Retinal pigment epithelial cell (primary cell): ENCODE data around the gene DBN1.

Experiments used
- DNase-seq: peaks from one replicate; pipeline ENCODE4 v3.0.0-alpha.2; 2010; ENCODE audit warnings: low read depth
- H3K4me3 ChIP-seq: 2 replicates; pipeline ENCODE4 v1.5.1; 2011; ENCODE audit warnings: mild to moderate bottlenecking, low read length, control low read depth, moderate library complexity
- TF ChIP-seq, protein P1 (sequence below): conservative IDR thresholded peaks from 2 replicates; pipeline ENCODE4 v1.5.1; 2011; ENCODE audit warnings: low read depth, low read length, control low read depth, inconsistent platforms

DBN1 gene

DNA sequence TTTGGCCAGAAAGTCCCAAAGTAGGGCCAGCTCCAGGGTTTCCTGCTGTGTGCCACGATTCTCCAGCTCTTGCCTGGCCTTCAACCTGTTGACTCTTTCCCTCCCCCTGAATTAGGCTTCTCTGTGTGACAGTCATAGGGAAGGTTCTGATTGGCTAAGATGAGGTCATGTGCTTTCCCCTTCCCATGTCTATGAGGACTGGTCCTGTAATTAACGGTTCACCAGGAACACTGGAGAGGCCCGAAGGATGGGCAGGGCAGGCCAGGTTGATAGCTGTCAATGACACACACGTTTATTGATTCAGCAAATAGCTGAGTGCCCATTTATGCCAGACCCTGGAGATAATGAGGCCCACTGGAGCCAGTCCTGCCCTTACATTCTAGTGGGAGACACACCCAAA lies 35.8 kb downstream of the DBN1 start:
- TF ChIP-seq, protein P1, sequence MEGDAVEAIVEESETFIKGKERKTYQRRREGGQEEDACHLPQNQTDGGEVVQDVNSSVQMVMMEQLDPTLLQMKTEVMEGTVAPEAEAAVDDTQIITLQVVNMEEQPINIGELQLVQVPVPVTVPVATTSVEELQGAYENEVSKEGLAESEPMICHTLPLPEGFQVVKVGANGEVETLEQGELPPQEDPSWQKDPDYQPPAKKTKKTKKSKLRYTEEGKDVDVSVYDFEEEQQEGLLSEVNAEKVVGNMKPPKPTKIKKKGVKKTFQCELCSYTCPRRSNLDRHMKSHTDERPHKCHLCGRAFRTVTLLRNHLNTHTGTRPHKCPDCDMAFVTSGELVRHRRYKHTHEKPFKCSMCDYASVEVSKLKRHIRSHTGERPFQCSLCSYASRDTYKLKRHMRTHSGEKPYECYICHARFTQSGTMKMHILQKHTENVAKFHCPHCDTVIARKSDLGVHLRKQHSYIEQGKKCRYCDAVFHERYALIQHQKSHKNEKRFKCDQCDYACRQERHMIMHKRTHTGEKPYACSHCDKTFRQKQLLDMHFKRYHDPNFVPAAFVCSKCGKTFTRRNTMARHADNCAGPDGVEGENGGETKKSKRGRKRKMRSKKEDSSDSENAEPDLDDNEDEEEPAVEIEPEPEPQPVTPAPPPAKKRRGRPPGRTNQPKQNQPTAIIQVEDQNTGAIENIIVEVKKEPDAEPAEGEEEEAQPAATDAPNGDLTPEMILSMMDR: no peak
- no peak for DNase-seq
- no peak overlapping the region for H3K4me3 ChIP-seq

DNA sequence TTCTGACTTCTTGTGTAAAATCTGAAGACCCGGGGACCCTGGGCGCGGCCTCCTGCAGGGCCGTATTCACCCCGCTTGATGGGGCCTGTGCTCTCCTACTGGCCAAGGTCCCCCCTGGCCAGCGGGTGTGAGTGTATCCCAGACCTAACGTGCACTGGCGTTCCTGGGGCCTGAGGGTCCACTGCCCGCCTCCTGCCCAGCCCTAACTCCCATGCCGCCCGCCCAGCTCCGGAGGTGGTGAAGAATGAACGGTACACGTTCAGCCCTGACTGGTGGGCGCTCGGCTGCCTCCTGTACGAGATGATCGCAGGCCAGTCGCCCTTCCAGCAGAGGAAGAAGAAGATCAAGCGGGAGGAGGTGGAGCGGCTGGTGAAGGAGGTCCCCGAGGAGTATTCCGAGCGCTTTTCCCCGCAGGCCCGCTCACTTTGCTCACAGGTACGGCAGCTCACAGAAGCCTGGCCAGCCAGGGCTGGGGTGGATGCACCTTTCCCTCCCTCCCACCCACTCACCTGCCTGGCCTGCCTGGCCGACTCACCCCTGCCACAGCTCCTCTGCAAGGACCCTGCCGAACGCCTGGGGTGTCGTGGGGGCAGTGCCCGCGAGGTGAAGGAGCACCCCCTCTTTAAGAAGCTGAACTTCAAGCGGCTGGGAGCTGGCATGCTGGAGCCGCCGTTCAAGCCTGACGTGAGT lies 37.4 kb downstream of the DBN1 start:
- no peak overlapping the region for H3K4me3 ChIP-seq
- TF ChIP-seq, protein P1: no peak
- DNase-seq: no peak

DNA sequence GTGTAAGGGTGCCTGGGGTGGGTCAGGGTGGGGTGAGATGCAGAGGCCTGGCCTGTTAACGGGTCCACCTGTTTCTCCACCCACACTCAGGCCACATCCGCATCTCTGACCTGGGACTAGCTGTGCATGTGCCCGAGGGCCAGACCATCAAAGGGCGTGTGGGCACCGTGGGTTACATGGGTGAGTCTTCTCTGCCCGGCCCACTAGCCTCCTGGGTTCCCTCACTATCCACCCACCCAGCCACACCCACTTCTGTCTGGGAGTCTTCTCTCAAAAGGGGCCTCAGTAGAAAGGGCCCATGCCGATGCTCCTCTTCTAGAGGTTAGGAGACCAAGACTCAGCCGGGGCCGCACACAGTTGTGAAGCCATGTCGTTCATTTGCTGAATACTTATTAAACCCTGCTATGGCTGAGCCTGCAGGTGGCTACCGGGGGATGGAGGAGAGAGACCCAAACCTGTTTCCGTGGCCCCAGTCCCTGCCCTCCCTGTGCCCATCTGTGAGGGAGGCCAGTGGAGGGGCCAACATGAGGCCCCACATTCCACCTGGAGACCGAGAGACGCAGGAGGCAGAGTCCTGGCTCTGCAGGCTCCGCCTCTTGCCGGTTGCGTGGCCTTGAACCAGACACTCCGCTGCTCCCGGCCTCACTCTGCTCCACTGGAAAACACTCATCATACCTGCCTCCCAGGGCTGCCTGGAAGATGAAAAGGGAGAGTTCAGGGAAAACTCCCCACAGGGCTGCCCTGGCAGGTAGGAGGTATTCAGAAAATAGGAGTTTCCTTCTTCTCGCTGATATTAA lies 38.3 kb downstream of the DBN1 start:
- H3K4me3 ChIP-seq: no peak overlapping the region
- no peak for DNase-seq
- TF ChIP-seq, protein P1: no peak

DNA sequence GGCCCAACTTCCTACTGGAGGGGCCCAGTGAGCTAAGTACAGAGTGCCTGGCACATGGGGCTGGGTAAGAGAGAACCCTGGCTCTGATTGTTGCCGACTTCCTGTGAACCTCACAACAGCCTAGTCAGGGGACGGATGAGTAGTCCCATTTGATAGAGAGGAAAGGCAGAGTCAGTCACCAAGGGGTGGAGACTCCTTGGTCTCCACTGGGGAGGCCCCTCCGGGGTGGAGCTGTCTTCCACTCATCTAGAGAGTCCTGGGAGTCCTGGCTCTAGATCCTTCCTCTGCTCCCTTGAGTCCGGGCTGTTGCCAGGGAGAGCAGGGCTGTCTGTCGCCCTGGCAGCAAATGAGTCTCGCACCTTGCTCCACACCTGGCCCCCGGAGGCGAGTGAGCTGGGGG lies 39.0 kb downstream of the DBN1 start:
- H3K4me3 ChIP-seq: no peak overlapping the region
- TF ChIP-seq, protein P1: no peak
- no peak for DNase-seq

DNA sequence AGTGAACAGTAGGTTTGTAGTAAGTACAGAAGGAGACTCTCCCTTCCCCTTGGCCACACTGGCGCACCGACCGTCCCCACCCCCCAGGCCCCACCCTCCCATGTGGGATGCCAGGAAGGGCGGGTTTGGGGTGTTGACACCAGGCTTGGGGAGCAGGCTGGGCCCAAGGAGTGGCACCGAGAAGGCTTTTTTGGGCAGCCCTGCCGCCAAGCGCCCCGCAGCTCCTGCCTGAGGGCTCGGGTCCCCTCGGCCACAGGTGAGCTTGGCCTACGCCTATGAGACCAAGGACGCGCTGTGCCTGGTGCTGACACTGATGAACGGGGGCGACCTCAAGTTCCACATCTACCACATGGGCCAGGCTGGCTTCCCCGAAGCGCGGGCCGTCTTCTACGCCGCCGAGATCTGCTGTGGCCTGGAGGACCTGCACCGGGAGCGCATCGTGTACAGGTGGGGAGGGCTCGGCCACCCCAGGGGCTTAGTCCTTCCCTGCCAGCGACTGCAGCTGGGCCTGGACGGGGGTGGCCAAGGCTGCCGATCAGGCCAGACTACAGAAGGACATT lies 39.7 kb downstream of the DBN1 start:
- DNase-seq: no peak
- no peak overlapping the region for H3K4me3 ChIP-seq
- TF ChIP-seq, protein P1: no peak

DNA sequence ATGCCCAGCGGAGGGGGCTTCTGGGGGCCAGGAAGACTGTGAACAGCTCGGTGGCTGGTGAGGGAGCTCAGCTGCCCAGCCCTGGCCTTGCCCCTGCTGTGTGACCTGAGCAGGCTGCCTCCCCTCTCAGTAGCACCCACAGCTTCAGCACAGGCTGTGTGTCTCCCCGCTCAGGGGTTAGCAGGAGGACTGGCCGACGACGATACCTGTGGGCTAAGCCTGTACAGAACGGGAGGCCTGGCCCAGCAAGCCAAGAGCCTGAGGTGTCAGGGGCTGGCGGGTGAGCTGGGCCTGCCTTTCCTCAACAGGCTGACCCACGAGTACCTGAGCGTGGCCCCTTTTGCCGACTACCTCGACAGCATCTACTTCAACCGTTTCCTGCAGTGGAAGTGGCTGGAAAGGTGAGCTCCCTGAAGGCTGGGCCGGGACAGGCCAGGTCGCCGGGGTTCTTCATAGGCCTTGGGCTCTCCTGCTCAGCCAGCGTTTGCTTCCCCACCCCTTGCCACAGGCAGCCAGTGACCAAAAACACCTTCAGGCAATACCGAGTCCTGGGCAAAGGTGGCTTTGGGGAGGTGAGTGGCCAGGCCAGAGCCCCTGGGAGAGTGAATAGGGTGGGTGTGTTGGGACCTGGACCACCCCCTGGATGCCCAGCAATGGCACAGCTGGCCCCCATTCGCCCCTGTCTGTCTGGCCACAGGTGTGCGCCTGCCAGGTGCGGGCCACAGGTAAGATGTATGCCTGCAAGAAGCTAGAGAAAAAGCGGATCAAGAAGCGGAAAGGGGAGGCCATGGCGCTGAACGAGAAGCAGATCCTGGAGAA lies 40.4 kb downstream of the DBN1 start:
- no peak overlapping the region for H3K4me3 ChIP-seq
- no peak for DNase-seq
- TF ChIP-seq, protein P1: no peak
